Dermis microvascular lymphatic vessel endothelial cell (primary cell): Measurements from ENCODE around the gene FBXW11. TPM values are rescaled to one million over a fixed set of nuclear protein-coding genes. Genes with fewer than 3 reads are reported as not detected.
"Not testable (repeated sequence)": the region's sequence is repeated elsewhere in the genome, so short reads cannot be mapped to it uniquely, and the experiment has no call there.

Experiments used
- DNase-seq, 2 donors: peaks; one replicate each; pipeline versions ENCODE4 v3.0.0 to v3.0.0-alpha.2; 2010; ENCODE audit warnings: low read depth in 2 of 2
- total RNA-seq: library from RNA; depleted of rRNA; stranded (reverse); fragments of >200 nt; gene quantifications from 2 replicates; pipeline ENCODE4 v1.2.1, GENCODE V29; 2014

FBXW11 gene
- total RNA-seq, 1 donor from 2014 or later: 58.0 TPM

DNA sequence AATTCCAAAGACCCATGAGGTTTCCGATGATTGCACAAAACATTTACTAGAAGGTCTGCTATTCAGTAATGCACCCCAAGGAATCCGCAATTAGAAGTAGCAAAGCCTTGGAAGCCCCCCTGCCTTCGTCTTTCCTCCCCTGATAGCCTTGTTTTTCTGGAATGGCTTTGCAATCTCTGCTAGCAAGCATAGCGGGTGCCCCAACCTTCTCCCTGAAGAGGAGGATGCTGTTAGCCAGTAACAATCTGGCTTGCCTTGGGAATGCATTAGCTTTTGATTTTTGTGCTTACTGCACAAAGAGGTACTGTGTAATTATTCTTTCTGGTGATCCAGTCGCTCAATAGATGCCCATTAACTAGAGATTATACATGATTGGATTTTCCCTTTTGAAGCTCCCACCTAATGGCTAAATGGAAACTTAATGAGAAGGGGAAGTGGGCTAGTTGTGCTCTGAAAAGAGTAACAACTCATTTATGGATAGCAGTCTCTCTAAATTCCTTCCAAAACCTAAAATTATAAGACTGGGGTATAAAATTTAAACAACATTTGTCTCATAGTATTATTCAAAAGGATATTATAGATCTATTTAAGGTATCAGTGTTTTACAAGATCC, 91.6 kb downstream of the FBXW11 start:
- DNase-seq: no peak

DNA sequence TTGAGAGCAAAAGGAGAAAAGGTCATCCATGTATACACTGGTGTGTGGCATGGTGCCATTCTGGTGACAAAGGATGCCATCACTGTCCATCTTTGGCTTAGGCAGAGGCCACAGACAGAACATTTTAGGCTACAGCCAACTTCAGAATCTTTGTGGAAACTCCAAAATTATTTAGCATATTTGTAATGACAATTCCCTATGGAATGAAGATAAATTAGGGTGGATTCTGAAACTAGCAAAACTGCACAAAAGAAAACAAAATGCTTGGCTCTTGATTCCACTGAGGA, 92.5 kb downstream of the FBXW11 start:
- DNase-seq: no peak

DNA sequence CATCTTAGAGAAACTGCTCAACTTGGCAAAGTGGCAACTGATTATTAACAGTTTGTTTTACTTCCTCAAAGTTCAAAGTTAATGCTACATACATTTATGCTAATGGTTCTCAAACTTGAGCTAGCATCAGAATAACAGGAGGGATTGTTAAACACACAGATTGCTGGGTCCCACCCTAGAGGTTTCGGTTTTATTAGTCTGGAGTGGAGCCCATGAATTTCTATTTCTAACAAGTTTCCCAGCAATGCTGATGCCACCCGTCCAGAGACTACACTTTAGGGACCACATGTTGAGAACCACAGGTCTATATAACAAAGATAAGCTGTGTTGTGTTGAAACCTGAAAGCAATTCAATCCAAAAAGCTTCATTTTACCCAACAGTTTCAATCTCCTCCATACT, 95.3 kb downstream of the FBXW11 start:
- no peak for DNase-seq

- DNase-seq: no peak
Measured at GRCh38 chr5:171908638-171909037, 97.8 kb downstream of the FBXW11 start.

DNA sequence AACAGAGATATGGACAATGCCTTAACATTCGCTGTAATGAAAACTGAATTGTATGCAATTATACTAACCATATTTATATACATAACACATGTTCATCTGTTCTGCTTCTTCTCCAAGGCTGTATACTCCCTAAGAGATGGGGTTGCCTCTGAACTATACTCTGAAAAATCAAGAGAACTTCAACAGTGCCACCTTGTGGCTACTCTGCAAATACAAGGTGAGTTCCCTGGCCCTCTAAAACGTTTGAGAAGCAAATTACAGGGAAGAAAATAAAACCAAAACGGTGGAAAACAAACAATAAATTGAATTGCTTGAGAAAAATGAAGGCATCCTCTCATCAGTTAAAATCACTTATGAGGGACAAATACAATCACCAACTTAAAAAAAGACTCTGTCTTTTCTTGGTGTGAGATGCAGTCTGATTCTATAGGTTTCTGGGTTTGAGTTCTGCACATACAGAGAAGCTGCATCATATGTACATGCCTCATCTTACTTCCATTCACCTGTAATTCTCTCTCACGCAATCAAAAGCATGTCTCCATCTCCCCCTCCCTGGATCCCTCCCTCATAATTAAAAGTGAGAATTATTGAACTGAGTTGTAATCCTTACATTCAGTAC, 98.6 kb downstream of the FBXW11 start:
- peak; percentile 48 to 65 for DNase-seq

DNA sequence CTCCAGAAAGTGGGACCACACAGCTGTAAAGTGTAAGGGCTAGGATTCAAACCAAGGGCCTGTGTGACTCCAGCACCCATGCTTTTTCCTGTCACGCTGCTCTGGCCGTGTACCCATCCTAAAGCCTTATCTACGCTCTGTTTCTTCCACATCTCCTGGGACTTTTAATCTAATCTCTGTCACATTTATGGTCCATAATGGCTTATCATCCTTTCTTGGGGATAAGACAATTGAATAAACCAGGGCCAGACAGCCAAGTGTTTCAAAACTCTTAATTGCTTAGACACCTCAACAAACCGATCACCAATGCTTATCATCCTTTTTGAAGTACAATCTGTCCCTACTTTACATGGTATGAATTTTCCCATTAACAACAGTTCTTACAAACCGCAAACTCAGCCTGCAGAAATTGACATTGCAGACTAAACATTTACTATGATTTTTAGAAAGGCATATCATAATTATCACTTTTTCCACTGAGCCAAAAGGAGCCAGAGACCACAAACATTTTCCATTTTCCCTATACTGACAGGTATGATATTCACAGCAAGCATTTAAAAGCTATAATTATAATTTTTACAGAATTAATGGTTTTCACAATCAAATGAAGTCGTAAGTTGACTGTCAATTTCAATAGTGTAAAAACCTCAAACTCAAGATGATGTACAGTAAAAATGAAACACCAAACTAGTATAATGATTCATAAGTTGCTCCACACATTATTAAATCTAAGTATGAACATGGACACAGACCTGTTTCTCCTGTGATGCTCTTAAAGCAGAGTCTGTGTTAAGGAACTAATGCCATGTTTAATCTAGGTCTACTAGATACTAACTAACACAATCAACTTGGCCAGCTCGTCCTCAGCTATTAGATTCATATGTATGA, 99.5 kb downstream of the FBXW11 start:
- no peak for DNase-seq

GRCh38 chr5:171906066-171906570, 100.3 kb downstream of the FBXW11 start:
- peak in 1 of 2 donors; percentile 12 for DNase-seq

DNA sequence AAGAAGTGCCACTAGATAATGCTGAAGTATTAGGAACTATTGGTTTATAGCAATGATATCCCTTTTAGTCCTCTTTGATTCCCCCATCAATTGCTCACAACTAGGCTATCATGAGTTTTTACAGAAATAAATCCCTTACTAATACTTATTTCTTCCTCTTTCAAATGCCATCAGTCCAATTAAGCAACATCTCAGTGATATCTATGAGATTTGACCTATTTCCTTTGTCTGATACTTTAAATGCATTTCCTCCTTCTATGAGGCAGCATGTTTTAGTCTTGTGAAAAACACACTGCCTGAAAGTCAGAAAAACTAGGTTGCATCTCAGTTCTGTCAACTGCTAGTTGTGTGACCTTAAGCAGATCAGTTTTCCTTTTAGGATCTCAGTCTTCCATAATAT, 101.6 kb downstream of the FBXW11 start:
- no peak for DNase-seq

DNA sequence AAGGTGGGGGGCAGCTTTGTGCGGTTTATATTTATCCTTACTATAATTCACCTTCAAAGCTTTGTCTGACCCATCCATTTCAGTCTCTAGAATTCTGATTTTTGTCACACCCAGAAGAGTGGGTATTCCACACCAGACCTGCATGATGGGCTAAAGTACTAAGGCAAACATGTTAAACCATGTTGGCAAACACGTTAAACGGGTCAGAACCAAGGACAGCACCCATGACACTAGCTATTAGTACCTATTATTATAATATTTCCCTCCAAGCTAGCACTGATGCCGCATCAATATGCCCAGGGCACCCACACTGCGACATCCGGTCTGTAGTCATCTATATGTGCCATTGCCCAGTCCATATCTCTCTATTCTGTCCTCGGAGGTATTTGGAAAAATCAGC, 104.7 kb downstream of the FBXW11 start:
- no peak for DNase-seq

DNA sequence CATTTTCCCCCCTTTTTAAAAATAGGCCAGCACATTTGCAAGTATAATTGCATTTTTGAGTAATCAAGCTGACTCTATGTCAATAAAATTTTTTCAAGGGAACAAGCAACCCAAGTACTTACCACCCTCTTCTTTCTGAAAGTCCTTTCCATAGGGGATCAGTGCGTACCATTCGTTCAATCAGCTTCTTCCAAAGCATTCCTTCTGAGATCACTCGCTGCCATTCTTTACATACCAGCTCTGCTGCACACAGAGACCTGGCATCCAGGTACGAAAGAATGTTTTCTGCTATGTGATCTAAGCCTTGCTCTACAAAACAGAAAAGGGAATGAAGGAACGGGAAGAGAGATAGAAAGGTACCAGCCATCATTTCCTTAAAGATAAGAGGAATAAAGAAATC, 106.6 kb downstream of the FBXW11 start:
- DNase-seq: no peak

GRCh38 chr5:171898879-171899278, 107.6 kb downstream of the FBXW11 start:
- no peak for DNase-seq

- DNase-seq: no peak
Measured at GRCh38 chr5:171898386-171898785, 108.1 kb downstream of the FBXW11 start.

GRCh38 chr5:171897231-171897630, 109.2 kb downstream of the FBXW11 start:
- no peak for DNase-seq

- DNase-seq: no peak
Measured at GRCh38 chr5:171895081-171895480, 111.4 kb downstream of the FBXW11 start.

GRCh38 chr5:171893290-171893886, 113.0 kb downstream of the FBXW11 start:
- no peak for DNase-seq

DNA sequence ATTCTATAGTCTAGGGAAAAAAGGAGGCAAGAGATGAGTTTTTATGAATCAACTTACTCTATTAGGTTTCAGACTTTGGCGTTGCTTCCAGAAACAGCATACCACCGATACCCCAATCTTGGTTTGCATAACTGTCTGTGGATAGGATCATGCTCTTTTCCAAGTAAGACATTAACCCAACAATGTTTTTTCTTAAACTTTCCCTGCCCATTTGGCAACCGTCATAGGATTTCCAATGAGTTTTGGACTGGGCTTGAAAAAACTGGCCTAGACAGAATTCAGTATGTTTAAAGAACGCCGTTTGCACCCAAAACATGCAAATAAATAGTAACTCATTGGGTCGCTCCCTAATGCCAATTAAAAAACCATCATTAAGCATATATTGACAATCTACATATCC, 114.8 kb downstream of the FBXW11 start:
- DNase-seq: no peak

DNA sequence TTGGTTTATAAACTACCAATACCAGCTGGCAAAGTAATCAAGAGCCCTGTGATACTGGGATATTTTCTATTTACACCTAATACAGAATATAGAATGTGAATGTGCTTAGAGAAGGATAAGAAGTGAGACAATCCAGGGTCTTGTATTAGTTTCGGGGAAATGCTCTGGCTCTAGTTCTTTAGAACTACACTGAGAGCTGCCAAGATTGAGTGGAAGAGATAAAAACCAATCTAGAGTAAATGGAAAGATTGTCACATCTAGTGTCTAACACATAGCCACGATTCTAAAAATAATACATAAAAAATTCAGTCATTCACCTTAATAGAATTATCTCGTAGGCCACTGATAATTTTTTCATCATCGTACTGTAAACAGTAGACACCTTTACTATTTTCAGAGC, 115.3 kb downstream of the FBXW11 start:
- DNase-seq: no peak

GRCh38 chr5:171888051-171888481, 118.4 kb downstream of the FBXW11 start:
- DNase-seq: peak in 1 of 2 donors; percentile 33

- not testable (repeated sequence) for DNase-seq
Measured at GRCh38 chr5:171886037-171886436, 120.4 kb downstream of the FBXW11 start.

GRCh38 chr5:171882118-171882517, 124.3 kb downstream of the FBXW11 start:
- no peak for DNase-seq

DNA sequence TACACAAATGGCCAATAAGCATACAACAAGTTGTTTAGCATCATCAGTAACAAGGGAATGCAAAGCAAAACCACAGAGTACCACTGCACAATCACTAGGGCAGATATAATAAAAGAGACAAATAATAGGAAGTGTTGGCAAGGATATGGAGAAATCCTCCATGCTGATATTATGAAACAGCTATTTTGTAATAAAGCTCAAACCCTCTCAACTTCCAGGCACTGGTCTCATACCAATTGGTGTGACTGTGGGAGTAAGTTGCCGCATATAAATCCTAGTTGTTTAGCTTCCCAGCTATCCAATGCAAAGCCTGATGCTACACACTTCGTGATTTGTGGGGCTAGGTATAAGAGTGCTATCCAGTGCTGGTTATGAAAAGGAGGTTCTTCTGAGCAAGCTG, 132.2 kb downstream of the FBXW11 start:
- no peak for DNase-seq

DNA sequence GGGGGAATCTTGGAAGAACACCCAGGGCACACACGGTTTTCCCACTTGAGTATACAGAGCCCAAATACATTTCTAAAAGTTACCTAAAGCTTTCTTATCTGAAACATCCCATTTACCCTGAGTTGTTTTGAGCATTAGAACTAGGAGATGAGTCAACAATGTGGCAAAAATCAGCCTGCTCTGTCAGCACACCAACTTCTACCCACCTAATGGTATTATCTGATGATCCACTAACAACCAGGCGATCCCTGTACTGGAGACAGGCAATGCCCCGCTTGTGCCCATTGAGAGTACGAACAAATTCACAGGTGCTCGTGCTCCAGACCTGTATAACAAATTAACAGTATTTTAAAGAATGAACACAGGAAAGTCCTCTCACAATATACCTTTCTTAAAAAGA, 133.8 kb downstream of the FBXW11 start:
- DNase-seq: no peak
